HCT116 (cell line): Measurements from ENCODE around the gene TMEM38B.

Experiments
- CEBPB ChIP-seq: IDR thresholded peaks from 2 replicates; pipeline ENCODE4 v1.6.1; 2012; ENCODE audit warnings: low read depth
- EGR1 ChIP-seq: IDR thresholded peaks from 2 replicates; pipeline ENCODE4 v1.6.1; 2012; ENCODE audit warnings: low read depth
- EZH2 ChIP-seq: fragments of 200-600 bp; sonication (generic); IDR thresholded peaks from 2 replicates; pipeline ENCODE4 v1.6.1; 2017; ENCODE audit warnings: antibody characterized with exemption, mixed run types
- EZH2phosphoT487 ChIP-seq: fragments of 200-600 bp; IDR thresholded peaks from 2 replicates; pipeline ENCODE4 v1.6.1; 2018; ENCODE audit warnings: antibody characterized with exemption, borderline replicate concordance
- JUND ChIP-seq: IDR thresholded peaks from 2 replicates; pipeline ENCODE4 v1.6.1; 2012
- POLR2A ChIP-seq: IDR thresholded peaks from 2 replicates; pipeline ENCODE4 v1.7.0; 2011; ENCODE audit warnings: borderline replicate concordance; ENCODE audit not compliant: insufficient read depth, insufficient read length; ENCODE audit errors: extremely low read depth
- POLR2AphosphoS5 ChIP-seq: IDR thresholded peaks from 2 replicates; pipeline ENCODE4 v1.6.1; 2011; ENCODE audit warnings: mild to moderate bottlenecking, low read depth, low read length, moderate library complexity
- RAD21 ChIP-seq: IDR thresholded peaks from 2 replicates; pipeline ENCODE4 v1.6.1; 2012; ENCODE audit warnings: low read depth, mild to moderate bottlenecking
- SIN3A ChIP-seq: IDR thresholded peaks from 2 replicates; pipeline ENCODE4 v1.6.1; 2012; ENCODE audit warnings: low read depth
- SP1 ChIP-seq: IDR thresholded peaks from 2 replicates; pipeline ENCODE4 v1.6.1; 2012; ENCODE audit warnings: low read depth
- ZNF274 ChIP-seq: fragments of 200-500 bp; sonication (Bioruptor generic); IDR thresholded peaks from 2 replicates; pipeline ENCODE4 v1.6.1; 2014; ENCODE audit warnings: mild to moderate bottlenecking, low read depth, low read length, inconsistent platforms
- TF ChIP-seq, protein P1 (sequence below): IDR thresholded peaks from 2 replicates; pipeline ENCODE4 v1.6.1; 2012
- TF ChIP-seq, protein P2 (sequence below), 3 experiments: fragments of 200-600 bp in 1 of 3; sonication (generic) in 1 of 3; IDR thresholded peaks in 2 of 3; conservative IDR thresholded peaks in 1 of 3; 2 replicates each; pipeline ENCODE4 v1.5.1; 2012 to 2017; ENCODE audit warnings: low read depth in 2 of 3, low read length in 2 of 3, antibody characterized with exemption in 1 of 3, borderline replicate concordance in 1 of 3, control low read depth in 1 of 3, mild to moderate bottlenecking in 1 of 3, mixed read lengths in 1 of 3, mixed run types in 1 of 3, moderate library complexity in 1 of 3; ENCODE audit not compliant: insufficient read depth in 1 of 3
- TF ChIP-seq, protein P3 (sequence below): IDR thresholded peaks from 2 replicates; pipeline ENCODE4 v1.6.1; 2012

DNA sequence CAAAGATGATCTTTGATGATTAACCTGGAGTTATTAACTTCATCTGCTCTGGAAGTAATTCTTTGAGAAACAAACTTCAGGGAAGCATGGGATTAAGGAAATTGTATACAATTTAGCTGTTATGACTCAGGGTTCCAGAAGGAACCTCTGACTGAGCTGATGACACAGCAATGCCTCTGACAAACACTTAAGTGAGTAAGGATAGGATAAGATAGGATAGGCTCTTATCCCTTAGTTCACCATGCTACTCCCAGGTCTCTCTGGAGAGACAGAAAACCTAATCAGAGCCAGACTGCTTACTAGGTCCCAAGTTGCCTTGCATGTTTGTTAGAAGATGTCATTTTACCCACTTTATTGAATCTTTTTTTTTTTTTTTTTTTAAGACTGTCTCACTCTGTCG lies 12.6 kb upstream of the TMEM38B start:
- TF ChIP-seq, protein P1, sequence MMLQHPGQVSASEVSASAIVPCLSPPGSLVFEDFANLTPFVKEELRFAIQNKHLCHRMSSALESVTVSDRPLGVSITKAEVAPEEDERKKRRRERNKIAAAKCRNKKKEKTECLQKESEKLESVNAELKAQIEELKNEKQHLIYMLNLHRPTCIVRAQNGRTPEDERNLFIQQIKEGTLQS = no peak
- TF ChIP-seq RAD21 (no peak), POLR2A (no peak), EZH2 (no peak), ZNF274 (no peak), POLR2AphosphoS5 (no peak), SIN3A (no peak), EZH2phosphoT487 (no peak), CEBPB (no peak), EGR1 (no peak), JUND (no peak), SP1 (no peak)
- TF ChIP-seq, protein P2, sequence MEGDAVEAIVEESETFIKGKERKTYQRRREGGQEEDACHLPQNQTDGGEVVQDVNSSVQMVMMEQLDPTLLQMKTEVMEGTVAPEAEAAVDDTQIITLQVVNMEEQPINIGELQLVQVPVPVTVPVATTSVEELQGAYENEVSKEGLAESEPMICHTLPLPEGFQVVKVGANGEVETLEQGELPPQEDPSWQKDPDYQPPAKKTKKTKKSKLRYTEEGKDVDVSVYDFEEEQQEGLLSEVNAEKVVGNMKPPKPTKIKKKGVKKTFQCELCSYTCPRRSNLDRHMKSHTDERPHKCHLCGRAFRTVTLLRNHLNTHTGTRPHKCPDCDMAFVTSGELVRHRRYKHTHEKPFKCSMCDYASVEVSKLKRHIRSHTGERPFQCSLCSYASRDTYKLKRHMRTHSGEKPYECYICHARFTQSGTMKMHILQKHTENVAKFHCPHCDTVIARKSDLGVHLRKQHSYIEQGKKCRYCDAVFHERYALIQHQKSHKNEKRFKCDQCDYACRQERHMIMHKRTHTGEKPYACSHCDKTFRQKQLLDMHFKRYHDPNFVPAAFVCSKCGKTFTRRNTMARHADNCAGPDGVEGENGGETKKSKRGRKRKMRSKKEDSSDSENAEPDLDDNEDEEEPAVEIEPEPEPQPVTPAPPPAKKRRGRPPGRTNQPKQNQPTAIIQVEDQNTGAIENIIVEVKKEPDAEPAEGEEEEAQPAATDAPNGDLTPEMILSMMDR (IDR thresholded peaks at IDR 0.05 in 2 of 3, conservative IDR thresholded peaks at IDR 0.05 in 1 of 3; ENCODE audit: borderline replicate concordance in 1 of 3, insufficient read depth in 1 of 3, low read depth in 2 of 3, low read length in 2 of 3) = no peak
- TF ChIP-seq, protein P3, sequence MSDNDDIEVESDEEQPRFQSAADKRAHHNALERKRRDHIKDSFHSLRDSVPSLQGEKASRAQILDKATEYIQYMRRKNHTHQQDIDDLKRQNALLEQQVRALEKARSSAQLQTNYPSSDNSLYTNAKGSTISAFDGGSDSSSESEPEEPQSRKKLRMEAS = no peak
